Right ventricle myocardium inferior (tissue), 1 donor: ENCODE measurements around the gene SHTN1. TPM values are rescaled to one million over a fixed set of nuclear protein-coding genes. Genes with fewer than 3 reads are reported as not detected.

Experiments used
- ATAC-seq: fragments of 200-7000 bp; cut with Tn5 transposase; one replicate; pipeline ENCODE4 v1.9.1; 2020; ENCODE audit warnings: mild to moderate bottlenecking, moderate library complexity
- DNase-seq: peaks from one replicate; pipeline ENCODE4 v3.0.0; 2021; ENCODE audit errors: missing footprints
- intact Hi-C: fragments of 100-400 bp; cut with DNase I; formaldehyde crosslinking; loops from one replicate; pipeline ENCODE4 v1.11.0; 2022
- total RNA-seq: library from RNA; stranded (reverse); fragmentation: NEBNext Ultra II Directional; extraction: Animal tissue kit (Norgen Biotek cat#: 25700); gene quantifications from one replicate; pipeline ENCODE4 v1.2.1, GENCODE V29; 2021
- donor health status: DM: no; HTN: yes; CAD: no; lungs with severe emphysema.

Gene SHTN1
- total RNA-seq, 1 donor from 2014 or later: 3.7 TPM

DNA sequence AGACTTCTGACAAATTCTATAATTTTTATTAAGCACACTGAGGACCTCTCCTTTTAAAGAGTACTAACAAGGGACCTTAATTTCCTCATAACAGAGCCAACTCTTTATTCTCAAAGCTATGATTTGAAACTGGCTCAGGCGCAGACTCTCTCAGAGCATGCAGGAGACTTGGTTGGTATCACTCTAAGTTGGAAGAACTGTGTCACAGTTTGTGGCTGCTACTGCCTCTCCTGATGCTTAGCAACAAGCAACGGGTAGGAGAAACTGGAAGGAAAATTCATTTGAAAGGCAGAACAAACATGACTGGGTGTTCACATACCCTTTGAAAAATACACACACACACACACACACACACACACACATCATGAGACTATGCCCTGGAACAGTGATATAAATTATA, 122.3 kb downstream of the SHTN1 start:
- no peak for ATAC-seq
- intact Hi-C loops: no loop called here
- DNase-seq: no peak

DNA sequence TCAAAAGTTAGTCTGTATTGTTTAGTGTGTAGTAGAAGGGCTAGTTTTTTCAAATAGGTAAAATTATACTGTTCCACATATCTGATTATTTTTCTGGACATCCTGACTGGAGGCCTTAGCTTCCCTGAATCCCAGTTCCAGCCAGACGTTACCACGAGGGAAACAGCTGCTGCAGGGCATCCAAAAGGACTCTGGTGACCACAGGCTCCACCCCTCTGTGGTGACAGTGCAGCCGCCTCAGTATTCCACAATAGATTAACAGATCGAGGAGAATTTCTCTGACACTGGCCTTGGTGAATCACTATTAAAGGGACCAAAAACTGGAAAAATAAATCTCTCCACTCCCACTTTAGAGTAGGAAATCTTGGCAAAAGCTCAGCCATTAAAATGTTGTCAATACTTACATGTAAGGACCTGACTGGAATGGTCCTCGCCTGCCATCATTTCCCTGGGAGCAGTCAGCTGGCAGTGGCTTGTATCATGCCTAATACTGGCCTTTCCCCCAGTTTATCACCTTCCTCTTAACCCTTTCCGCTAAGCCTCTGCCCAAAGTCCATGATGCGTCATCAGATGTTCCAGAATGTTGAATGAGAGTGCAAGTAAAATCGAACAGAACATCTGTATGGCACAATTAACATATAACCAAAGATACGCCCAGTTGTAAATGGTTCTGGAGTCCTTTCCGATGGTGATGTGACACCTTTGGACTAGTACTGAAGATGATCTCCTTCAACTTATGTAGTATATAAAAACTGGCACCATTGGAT, 124.1 kb downstream of the SHTN1 start:
- DNase-seq (no peak), ATAC-seq (no peak)
- intact Hi-C loops: no loop called here

GRCh38 chr10:116879817-116880216, 125.2 kb downstream of the SHTN1 start:
- intact Hi-C loops: no loop called here
- DNase-seq (no peak), ATAC-seq (no peak)

DNA sequence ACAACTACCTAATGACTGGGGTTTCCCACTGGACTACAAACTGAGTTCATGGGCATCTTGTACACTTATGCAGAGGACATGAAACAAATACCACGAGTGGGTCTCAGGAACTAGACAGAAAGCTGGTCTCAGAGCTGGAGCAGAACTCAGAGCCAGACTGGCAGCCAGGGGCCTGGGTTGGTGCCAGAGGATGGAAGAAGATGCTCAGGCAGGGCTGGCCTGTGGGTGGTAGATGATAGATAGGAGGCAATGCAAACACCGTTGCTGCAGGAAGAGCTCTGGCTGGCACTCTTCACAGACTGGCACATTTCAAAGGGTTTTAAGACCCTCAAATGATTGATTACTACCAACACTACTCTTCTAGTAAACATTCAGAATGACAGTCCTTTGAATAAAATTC, 126.9 kb downstream of the SHTN1 start:
- ATAC-seq (no peak), DNase-seq (no peak)
- intact Hi-C loops: no loop called here

DNA sequence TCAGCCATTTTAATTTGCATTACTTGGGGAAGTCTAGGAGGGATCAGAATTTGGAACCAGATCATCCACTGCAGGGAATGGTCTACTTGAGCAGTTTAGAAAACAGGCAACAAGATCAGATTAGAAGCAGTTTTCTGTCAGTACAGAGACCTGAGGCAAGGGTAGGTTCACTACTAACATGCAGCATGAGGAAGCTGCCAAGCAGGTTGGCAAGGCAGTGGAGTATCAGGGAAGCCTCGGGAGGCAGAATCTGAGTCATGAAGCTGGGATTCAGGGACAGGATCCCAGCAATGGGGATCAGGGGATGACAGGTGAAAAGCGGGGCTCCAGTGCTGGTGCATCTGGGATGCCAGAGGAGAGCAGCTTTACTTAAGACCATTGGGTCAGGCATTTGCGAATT, 127.6 kb downstream of the SHTN1 start:
- intact Hi-C loops: no loop called here
- ATAC-seq: no peak
- no peak for DNase-seq

- intact Hi-C loops: no loop called here
- no peak for DNase-seq
- no peak for ATAC-seq
Measured at GRCh38 chr10:116875897-116876296, 129.1 kb downstream of the SHTN1 start.

- DNase-seq (no peak), ATAC-seq (no peak)
- intact Hi-C loops: no loop called here
Measured at GRCh38 chr10:116873134-116873533, 131.9 kb downstream of the SHTN1 start.

GRCh38 chr10:116870949-116871348, 134.0 kb downstream of the SHTN1 start:
- ATAC-seq (no peak), DNase-seq (no peak)
- intact Hi-C loops: no loop called here

DNA sequence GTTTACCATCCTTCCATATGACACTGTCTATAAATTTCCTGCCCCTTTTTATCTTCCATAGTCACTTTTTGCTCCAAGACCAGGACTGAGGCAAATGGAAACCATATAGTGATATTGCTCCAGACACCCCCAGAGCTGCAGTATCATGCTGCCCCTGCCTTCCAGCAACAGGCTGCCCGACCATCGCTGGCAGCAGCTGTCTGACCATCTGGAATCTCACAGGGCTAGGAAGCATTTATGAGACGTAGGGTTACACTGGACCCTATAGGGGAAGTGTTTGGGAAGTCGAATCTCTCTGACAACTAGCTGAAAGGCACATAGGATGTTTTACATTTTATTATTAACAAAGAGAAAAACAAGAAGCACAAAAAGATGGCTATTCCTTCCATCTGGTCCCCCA, 136.3 kb downstream of the SHTN1 start:
- intact Hi-C loops: no loop called here
- ATAC-seq (no peak), DNase-seq (no peak)

DNA sequence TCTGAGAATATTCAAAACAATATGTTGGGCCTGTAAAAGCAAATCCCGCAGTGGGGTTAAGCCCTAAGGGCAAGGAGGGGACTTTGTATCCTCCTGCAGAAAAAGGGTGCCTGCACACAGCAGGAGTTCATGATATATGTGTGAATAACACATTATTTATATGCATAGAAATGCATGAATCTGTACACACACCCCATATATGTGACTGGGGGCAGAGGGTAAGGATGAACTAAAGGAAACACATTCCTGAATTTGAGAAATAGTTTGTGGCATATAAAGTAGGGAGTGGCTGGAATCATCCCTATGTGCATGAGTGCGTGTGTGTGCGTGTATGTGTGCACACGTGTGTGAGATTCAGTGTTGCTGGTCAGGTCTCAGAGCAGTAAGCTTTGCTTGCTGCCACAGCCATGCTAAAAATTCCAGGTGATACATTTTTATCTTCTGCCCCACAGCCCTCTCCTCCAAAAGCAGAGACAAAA, 136.8 kb downstream of the SHTN1 start:
- ATAC-seq (no peak), DNase-seq (no peak)
- intact Hi-C loops: no loop called here

GRCh38 chr10:116866987-116867595, 137.9 kb downstream of the SHTN1 start:
- ATAC-seq: no peak
- intact Hi-C loops: no loop called here
- DNase-seq: no peak

GRCh38 chr10:116866066-116866465, 138.9 kb downstream of the SHTN1 start:
- intact Hi-C loops: no loop called here
- DNase-seq: no peak
- ATAC-seq: no peak

GRCh38 chr10:116864436-116864835, 140.6 kb downstream of the SHTN1 start:
- ATAC-seq: no peak
- intact Hi-C loops: no loop called here

DNA sequence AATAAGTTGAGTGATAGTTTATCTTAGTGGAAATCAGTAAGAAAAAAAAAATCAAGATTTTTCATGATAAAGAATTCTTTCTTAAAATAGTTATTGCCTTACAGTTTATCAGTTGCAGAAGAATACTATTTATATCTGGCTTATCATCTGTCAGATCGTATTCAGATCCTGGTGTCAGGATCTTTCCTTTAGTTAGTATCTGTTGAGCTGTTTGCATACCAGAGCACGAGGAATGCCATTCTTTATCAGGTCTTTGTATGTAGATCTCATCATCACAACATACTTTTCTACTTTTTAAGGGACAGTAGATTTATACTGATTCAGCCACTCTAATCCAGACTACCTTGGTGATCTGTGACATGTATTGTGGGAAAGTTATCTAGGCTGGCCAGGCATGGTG, 143.2 kb downstream of the SHTN1 start:
- DNase-seq (no peak), ATAC-seq (no peak)
- intact Hi-C loops: no loop called here

More at GRCh38 chr10:116864436-116864835, 140.6 kb downstream of the SHTN1 start:
- no peak for DNase-seq

DNA sequence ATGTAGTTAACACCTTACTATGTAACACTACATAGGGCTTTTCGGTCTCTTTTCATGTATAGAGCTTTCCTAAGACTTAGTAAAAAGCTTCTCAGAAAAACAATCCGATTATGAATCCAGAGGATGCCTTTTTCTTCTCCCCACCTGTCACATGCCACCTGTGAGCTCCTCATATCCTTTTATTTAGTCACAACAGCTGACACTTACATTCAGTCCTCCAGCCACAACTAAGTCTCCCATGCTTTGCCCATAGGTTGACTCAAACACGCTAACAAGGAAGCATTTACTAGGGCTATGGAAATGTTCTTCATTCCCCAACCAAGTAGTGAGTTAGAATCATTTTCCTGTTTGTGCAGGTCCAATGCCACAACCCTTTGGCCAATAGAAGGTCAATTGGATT, 147.8 kb downstream of the SHTN1 start:
- intact Hi-C loops: no loop called here
- no peak for DNase-seq
- no peak for ATAC-seq

DNA sequence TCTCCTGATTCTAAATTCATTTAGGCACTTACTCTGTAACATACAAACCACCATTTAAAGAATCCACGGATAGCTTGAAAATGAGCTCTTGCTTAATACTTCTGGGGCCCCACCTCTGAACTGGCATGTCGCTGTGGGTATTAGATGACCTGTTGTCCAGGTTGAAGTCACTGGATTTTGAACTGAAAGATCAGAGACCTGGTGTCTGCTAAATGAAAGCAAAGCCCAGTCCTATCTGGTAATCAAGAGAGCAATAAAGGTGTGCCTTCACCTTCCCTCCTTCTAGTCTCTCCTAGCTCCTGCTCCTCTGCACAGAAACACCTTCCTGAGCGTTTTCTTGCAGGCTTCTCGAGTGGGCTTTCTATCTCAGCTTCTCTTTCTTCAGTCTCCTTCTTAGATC, 151.3 kb downstream of the SHTN1 start:
- DNase-seq (no peak), ATAC-seq (no peak)
- intact Hi-C loops: no loop called here

GRCh38 chr10:116853287-116853686, 151.7 kb downstream of the SHTN1 start:
- ATAC-seq: no peak
- no peak for DNase-seq
- intact Hi-C loops: no loop called here

- intact Hi-C loops: no loop called here
- ATAC-seq: no peak
- DNase-seq: no peak
Measured at GRCh38 chr10:116852246-116852645, 152.7 kb downstream of the SHTN1 start.

GRCh38 chr10:116850058-116850611, 154.9 kb downstream of the SHTN1 start:
- ATAC-seq: peak; percentile 5
- intact Hi-C loops: no loop called here

More at GRCh38 chr10:116850058-116850611, 154.9 kb downstream of the SHTN1 start:
- DNase-seq: no peak
